ENCODE measurements around the gene C5orf52.
"Not testable (repeated sequence)": the region's sequence is repeated elsewhere in the genome, so short reads cannot be mapped to it uniquely, and the experiment has no call there.

Gene C5orf52

DNA sequence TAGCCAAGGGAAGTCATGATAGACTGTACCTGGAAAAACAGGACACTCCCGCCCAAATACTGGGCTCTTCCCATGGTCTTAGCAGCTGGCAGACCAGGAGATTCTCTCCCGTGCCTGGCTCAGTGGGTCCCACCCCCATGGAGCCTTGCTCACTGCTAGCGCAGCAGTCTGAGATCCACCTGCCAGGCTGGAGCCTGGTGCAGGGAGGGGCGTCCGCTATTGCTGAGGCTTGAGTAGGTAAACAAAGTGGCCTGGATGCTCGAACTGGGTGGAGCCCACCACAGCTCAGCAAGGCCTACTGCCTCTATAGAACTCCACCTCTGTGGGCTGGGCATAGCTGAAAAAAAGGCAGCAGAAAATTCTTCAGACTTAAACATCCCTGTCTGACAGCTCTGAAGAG, 49.8 kb downstream of the C5orf52 start:
- no peak for DNase-seq (ENCODE audit: low read depth in 2 of 3, low spot score in 2 of 3)

DNA sequence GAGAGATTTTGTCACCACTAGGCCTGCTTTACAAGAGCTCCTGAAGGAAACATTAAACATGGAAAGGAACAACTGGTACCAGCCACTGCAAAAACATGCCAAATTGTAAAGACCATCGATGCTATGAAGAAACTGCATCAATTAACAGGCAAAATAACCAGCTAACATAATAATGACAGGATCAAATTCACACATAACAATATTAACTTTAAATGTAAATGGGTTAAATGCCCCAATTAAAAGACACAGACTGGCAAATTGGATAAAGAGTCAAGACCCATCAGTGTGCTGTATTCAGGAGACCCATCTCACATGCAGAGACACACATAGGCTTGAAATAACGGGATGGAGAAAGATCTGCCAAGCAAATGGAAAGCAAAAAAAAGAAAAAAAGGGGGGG, 51.6 kb downstream of the C5orf52 start:
- not testable (repeated sequence) for DNase-seq (ENCODE audit: low read depth in 2 of 3, low spot score in 2 of 3)

GRCh38 chr5:157726607-157727006, 55.3 kb downstream of the C5orf52 start:
- not testable (repeated sequence) for DNase-seq (ENCODE audit: low read depth in 2 of 3, low spot score in 2 of 3)

GRCh38 chr5:157727858-157728257, 56.5 kb downstream of the C5orf52 start:
- DNase-seq (ENCODE audit: low read depth in 2 of 3, low spot score in 2 of 3), result not testable (repeated sequence)

Measured in activated CD8-positive, alpha-beta memory T cell treated with anti-CD3 and anti-CD28 coated beads for 48 hours (primary cell).